Panc1 (cell line): Measurements from ENCODE around the gene HK1.

Source experiments
- POLR2AphosphoS5 ChIP-seq: IDR thresholded peaks from 2 replicates; pipeline ENCODE4 v1.6.1; 2012; ENCODE audit warnings: mild to moderate bottlenecking, low read depth, low read length, moderate library complexity
- TCF7L2 ChIP-seq: IDR thresholded peaks from 2 replicates; pipeline ENCODE4 v1.6.1; 2011; ENCODE audit warnings: mild to moderate bottlenecking, low read depth, low read length, inconsistent platforms
- TF ChIP-seq, protein P1 (sequence below): fragments of 450-650 bp; IDR thresholded peaks from 2 replicates; pipeline ENCODE4 v1.5.1; 2017; ENCODE audit warnings: mild to moderate bottlenecking
- TF ChIP-seq, protein P2 (sequence below), 2 experiments: IDR thresholded peaks; 2 replicates each; pipeline ENCODE4 v1.6.1; 2011 to 2012; ENCODE audit warnings: low read depth in 2 of 2, control low read depth in 1 of 2, low read length in 1 of 2, mild to moderate bottlenecking in 1 of 2, moderate library complexity in 1 of 2; ENCODE audit not compliant: insufficient read depth in 1 of 2

DNA sequence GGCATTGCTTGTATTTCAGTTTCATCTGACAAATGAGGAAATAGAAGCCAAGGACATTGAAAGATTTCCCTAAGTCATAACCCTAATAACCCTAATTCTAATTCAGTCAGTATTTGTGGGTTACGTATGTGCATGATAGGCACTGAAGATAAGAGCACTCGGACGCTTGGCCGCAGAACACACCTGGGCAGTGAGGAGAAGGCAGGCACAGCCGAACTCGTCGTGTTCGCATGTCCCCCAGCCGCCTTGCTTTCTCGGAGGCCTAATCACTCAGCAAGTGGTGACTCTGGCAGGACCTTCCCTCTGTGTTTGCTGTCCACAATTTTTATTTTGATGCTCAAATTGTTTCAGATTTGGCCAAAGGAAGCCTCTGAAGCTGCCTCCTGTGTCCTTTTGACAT, 34.5 kb upstream of the HK1 start:
- TF ChIP-seq, protein P1, sequence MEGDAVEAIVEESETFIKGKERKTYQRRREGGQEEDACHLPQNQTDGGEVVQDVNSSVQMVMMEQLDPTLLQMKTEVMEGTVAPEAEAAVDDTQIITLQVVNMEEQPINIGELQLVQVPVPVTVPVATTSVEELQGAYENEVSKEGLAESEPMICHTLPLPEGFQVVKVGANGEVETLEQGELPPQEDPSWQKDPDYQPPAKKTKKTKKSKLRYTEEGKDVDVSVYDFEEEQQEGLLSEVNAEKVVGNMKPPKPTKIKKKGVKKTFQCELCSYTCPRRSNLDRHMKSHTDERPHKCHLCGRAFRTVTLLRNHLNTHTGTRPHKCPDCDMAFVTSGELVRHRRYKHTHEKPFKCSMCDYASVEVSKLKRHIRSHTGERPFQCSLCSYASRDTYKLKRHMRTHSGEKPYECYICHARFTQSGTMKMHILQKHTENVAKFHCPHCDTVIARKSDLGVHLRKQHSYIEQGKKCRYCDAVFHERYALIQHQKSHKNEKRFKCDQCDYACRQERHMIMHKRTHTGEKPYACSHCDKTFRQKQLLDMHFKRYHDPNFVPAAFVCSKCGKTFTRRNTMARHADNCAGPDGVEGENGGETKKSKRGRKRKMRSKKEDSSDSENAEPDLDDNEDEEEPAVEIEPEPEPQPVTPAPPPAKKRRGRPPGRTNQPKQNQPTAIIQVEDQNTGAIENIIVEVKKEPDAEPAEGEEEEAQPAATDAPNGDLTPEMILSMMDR, result no peak
- TF ChIP-seq POLR2AphosphoS5, result no peak
- no peak for TF ChIP-seq TCF7L2
- TF ChIP-seq, protein P2, sequence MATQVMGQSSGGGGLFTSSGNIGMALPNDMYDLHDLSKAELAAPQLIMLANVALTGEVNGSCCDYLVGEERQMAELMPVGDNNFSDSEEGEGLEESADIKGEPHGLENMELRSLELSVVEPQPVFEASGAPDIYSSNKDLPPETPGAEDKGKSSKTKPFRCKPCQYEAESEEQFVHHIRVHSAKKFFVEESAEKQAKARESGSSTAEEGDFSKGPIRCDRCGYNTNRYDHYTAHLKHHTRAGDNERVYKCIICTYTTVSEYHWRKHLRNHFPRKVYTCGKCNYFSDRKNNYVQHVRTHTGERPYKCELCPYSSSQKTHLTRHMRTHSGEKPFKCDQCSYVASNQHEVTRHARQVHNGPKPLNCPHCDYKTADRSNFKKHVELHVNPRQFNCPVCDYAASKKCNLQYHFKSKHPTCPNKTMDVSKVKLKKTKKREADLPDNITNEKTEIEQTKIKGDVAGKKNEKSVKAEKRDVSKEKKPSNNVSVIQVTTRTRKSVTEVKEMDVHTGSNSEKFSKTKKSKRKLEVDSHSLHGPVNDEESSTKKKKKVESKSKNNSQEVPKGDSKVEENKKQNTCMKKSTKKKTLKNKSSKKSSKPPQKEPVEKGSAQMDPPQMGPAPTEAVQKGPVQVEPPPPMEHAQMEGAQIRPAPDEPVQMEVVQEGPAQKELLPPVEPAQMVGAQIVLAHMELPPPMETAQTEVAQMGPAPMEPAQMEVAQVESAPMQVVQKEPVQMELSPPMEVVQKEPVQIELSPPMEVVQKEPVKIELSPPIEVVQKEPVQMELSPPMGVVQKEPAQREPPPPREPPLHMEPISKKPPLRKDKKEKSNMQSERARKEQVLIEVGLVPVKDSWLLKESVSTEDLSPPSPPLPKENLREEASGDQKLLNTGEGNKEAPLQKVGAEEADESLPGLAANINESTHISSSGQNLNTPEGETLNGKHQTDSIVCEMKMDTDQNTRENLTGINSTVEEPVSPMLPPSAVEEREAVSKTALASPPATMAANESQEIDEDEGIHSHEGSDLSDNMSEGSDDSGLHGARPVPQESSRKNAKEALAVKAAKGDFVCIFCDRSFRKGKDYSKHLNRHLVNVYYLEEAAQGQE (IDR thresholded peaks at IDR 0.05; ENCODE audit: insufficient read depth in 1 of 2, low read depth in 2 of 2, low read length in 1 of 2), result no peak
